ENCODE data around the gene KCNAB1. TPM values are rescaled to one million over a fixed set of nuclear protein-coding genes. Genes with fewer than 3 reads are reported as not detected.

Gene KCNAB1
- total RNA-seq, 2 experiments from 2014 or later: not detected

- H3K4me3 ChIP-seq (ENCODE audit: low read depth, low read length, poor library complexity, severe bottlenecking): no peak overlapping the region
- POLR2A ChIA-PET: no interaction called here
- intact Hi-C loops (cut with micrococcal nuclease; ENCODE audit: unreplicated experiment): no loop called here
- CTCF ChIA-PET (ENCODE audit: unreplicated experiment): no interaction called here
- no peak overlapping the region for H2AFZ ChIP-seq (ENCODE audit: low read length)
- no peaks in the 10 kb centered on the region for H3K36me3 ChIP-seq (ENCODE audit: insufficient read depth, low read length)
- DNase-seq (ENCODE audit: low spot score): no peak
- no peaks in the 10 kb centered on the region for H4K20me1 ChIP-seq (ENCODE audit: insufficient read depth, low read length)
- H3K27ac ChIP-seq (ENCODE audit: low read depth, low read length, poor library complexity, severe bottlenecking): no peak overlapping the region
- no peaks in the 10 kb centered on the region for H3K9me3 ChIP-seq (ENCODE audit: low read length)
- no peak overlapping the region for H3K4me2 ChIP-seq (ENCODE audit: low read length)
- no TSS peak for BruUV-seq (replicated peaks)
- H3K79me2 ChIP-seq (ENCODE audit: insufficient read depth, low read depth, low read length): no peaks in the 10 kb centered on the region
- TF ChIP-seq EZH2phosphoT487 (IDR thresholded peaks at IDR 0.05; ENCODE audit: borderline replicate concordance, low read depth, low read length): no peak
- TF ChIP-seq, protein P1, sequence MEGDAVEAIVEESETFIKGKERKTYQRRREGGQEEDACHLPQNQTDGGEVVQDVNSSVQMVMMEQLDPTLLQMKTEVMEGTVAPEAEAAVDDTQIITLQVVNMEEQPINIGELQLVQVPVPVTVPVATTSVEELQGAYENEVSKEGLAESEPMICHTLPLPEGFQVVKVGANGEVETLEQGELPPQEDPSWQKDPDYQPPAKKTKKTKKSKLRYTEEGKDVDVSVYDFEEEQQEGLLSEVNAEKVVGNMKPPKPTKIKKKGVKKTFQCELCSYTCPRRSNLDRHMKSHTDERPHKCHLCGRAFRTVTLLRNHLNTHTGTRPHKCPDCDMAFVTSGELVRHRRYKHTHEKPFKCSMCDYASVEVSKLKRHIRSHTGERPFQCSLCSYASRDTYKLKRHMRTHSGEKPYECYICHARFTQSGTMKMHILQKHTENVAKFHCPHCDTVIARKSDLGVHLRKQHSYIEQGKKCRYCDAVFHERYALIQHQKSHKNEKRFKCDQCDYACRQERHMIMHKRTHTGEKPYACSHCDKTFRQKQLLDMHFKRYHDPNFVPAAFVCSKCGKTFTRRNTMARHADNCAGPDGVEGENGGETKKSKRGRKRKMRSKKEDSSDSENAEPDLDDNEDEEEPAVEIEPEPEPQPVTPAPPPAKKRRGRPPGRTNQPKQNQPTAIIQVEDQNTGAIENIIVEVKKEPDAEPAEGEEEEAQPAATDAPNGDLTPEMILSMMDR (conservative IDR thresholded peaks at IDR 0.05; ENCODE audit: low read length): no peak
- no peaks in the 10 kb centered on the region for H3K4me1 ChIP-seq (ENCODE audit: insufficient read depth, low read length, poor library complexity, severe bottlenecking)
- no peaks in the 10 kb centered on the region for H3K9me2 ChIP-seq (ENCODE audit: insufficient read depth, low read length)
Observed at GRCh38 chr3:156471431-156471830, 351.1 kb downstream of the KCNAB1 start.

DNA sequence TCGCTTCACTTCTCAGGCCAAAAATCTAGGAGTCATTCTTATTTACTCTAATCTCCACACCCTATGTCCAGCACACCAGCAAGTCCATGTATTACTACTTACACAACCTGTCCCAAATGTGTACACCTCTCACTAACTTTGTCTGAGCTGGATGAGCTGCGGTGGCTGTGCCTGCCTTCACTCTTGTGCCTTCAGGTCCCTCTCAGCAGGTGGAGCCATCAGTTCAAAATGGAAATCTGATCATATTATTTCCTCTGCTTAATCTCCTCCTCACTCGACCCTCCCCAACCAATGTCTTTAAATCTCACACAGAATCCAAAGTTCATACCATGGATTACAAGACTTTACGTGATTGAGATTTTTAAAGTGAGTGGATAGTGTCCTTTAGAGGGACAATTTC is 351.8 kb downstream of the KCNAB1 start:
- CTCF ChIA-PET (ENCODE audit: unreplicated experiment): no interaction called here
- H3K79me2 ChIP-seq (ENCODE audit: insufficient read depth, low read depth, low read length): no peaks in the 10 kb centered on the region
- no peaks in the 10 kb centered on the region for H3K9me2 ChIP-seq (ENCODE audit: insufficient read depth, low read length)
- H4K20me1 ChIP-seq (ENCODE audit: insufficient read depth, low read length): no peaks in the 10 kb centered on the region
- no peak overlapping the region for H3K4me3 ChIP-seq (ENCODE audit: low read depth, low read length, poor library complexity, severe bottlenecking)
- BruUV-seq (replicated peaks): no TSS peak
- H3K27ac ChIP-seq (ENCODE audit: low read depth, low read length, poor library complexity, severe bottlenecking): no peak overlapping the region
- H3K4me2 ChIP-seq (ENCODE audit: low read length): no peak overlapping the region
- intact Hi-C loops (cut with micrococcal nuclease; ENCODE audit: unreplicated experiment): loop anchor here (1.0 kb wide), 1 partner anchor 37 kb away; no protein-coding TSS in a partner anchor
- no peaks in the 10 kb centered on the region for H3K36me3 ChIP-seq (ENCODE audit: insufficient read depth, low read length)
- POLR2A ChIA-PET: no interaction called here
- peak; percentile 8 for DNase-seq (ENCODE audit: low spot score)
- no peak overlapping the region for H2AFZ ChIP-seq (ENCODE audit: low read length)
- TF ChIP-seq EZH2phosphoT487 (IDR thresholded peaks at IDR 0.05; ENCODE audit: borderline replicate concordance, low read depth, low read length): no peak
- TF ChIP-seq, protein P1 (conservative IDR thresholded peaks at IDR 0.05; ENCODE audit: low read length): peak; percentile 62
- no peaks in the 10 kb centered on the region for H3K9me3 ChIP-seq (ENCODE audit: low read length)
- no peaks in the 10 kb centered on the region for H3K4me1 ChIP-seq (ENCODE audit: insufficient read depth, low read length, poor library complexity, severe bottlenecking)

DNA sequence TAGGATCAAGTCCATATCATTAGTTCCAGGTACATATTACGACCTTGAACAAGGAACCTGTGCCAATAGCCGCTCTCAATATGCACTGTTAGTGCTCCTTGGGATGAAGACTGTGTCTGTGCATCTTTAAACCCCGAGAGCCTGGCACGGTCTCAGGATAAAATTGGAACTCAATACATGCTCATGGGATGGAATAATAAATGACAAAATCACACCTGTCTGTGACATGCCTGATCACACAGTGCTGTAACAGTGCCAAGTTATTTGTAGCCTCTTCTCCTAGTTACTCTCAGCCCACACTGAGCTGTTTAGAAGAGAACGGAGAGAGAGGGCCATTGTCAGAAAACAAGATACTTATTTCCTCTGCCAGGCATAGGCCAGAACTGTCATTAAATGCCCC is 352.3 kb downstream of the KCNAB1 start:
- Histone ChIP-seq H3K9me3 (ENCODE audit: low read length) (no peaks in the 10 kb centered on the region), H3K36me3 (ENCODE audit: insufficient read depth, low read length) (no peaks in the 10 kb centered on the region), H3K79me2 (ENCODE audit: insufficient read depth, low read depth, low read length) (no peaks in the 10 kb centered on the region), H3K9me2 (ENCODE audit: insufficient read depth, low read length) (no peaks in the 10 kb centered on the region), H2AFZ (ENCODE audit: low read length) (no peak overlapping the region), H3K4me2 (ENCODE audit: low read length) (no peak overlapping the region), H3K4me3 (ENCODE audit: low read depth, low read length, poor library complexity, severe bottlenecking) (no peak overlapping the region), H4K20me1 (ENCODE audit: insufficient read depth, low read length) (no peaks in the 10 kb centered on the region), H3K4me1 (ENCODE audit: insufficient read depth, low read length, poor library complexity, severe bottlenecking) (no peaks in the 10 kb centered on the region), H3K27ac (ENCODE audit: low read depth, low read length, poor library complexity, severe bottlenecking) (no peak overlapping the region)
- ChIA-PET CTCF (ENCODE audit: unreplicated experiment) (no interaction called here), POLR2A (interaction anchor here (0.6 kb wide), 1 partner anchor 351 kb away, joined by 3 read pairs; no protein-coding TSS in a partner anchor)
- TF ChIP-seq EZH2phosphoT487 (IDR thresholded peaks at IDR 0.05; ENCODE audit: borderline replicate concordance, low read depth, low read length): no peak
- TF ChIP-seq, protein P1 (conservative IDR thresholded peaks at IDR 0.05; ENCODE audit: low read length): no peak
- BruUV-seq (replicated peaks): no TSS peak
- intact Hi-C loops (cut with micrococcal nuclease; ENCODE audit: unreplicated experiment): loop anchor here (1.0 kb wide), 1 partner anchor 37 kb away; no protein-coding TSS in a partner anchor
- no peak for DNase-seq (ENCODE audit: low spot score)

Measured in OCI-LY7 (cell line).